ENCODE results near the gene PHIP.
"Not testable (repeated sequence)": the region's sequence is repeated elsewhere in the genome, so short reads cannot be mapped to it uniquely, and the experiment has no call there.

Gene PHIP

DNA sequence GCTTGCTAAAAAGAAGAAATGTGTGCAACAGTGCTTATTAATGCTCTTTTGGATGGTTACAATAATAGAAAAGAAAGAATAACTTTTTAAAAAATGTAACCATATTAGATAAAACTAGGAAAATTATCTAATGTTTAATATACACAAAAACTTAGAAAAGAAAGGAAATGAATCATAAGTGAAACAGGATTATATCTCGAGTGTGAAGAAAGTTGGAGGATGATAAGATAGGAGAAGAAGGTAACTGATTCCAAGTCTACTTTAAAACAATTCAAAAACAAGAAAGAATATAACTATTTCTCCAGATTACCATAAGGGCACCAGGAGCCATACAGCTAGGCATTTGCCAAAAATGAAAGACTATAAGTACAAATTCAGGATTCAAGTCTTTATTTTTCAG lies 73.0 kb downstream of the PHIP start:
- no peak for DNase-seq

DNA sequence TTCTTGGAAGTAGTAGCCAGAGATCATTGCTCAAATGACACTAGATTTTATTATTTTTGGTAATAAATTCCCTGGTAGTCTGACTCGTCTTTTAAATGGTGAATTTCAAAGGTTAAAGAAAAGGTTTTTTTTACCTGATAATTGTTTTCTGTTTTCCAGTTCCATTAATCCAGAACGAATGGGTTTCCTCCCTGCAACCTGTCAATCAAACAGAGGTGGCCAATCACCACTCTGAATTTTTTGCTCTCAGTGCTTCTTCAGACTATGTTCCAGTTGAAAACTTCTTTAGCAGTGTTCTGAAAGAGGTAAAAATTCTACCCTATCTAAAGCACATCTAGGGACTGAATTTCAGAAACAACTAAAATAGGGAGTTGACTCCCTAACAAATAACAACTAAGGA lies 73.8 kb downstream of the PHIP start:
- DNase-seq = no peak

DNA sequence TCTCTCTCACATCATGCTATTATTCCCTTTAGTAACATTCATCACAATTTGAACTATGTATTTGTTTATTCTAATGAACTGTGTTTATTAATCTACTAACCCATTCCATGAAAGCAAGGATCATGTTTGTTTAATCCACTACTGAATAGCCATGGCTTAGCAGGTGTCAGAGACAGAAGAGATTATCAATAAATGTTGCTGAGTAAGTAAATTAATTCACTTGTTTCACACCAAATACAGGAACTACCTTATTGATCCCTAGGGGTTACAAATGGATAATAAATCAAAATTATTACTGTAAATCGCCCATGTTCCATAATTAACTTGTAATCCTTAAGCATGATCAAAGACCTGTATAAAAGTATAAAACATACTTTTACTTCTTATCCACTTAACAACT lies 76.6 kb downstream of the PHIP start:
- DNase-seq = no peak

DNA sequence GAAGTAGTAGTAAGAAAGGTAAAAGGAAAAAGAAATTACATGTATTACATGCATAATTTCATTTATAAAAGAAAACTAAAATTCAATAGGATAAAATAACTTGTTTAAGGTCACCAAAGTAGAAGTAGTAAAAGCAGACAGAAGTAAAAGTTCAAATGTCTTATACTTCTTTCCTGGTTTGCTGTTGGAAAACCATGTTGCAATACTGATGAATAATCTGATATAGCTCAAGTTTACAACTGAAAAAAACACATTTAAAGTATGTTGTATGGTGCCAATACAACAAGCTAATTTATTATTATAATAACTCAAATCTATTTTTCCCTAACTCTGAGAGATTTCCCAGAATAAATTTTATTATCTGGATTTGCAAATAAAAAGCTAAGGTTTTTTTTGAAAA lies 78.3 kb downstream of the PHIP start:
- DNase-seq = no peak

DNA sequence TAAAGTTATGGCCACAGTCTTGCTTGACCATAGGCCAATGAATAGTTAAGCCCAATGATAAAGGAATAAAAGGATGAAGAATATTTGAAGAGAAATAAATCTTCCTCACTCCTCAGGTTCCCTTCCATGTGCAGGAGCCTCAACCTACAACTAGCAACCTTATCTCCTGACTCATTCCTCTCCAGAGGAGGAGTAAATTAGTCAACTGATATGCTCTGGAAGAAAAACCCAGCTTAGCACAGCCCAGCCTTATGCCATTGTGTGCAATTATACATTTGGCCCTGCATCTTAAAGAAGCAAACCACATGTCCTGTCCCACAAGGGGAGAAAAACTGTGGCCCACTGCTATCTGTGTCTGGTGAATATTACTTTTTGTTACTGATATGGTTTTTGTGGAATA lies 82.1 kb downstream of the PHIP start:
- no peak for DNase-seq

DNA sequence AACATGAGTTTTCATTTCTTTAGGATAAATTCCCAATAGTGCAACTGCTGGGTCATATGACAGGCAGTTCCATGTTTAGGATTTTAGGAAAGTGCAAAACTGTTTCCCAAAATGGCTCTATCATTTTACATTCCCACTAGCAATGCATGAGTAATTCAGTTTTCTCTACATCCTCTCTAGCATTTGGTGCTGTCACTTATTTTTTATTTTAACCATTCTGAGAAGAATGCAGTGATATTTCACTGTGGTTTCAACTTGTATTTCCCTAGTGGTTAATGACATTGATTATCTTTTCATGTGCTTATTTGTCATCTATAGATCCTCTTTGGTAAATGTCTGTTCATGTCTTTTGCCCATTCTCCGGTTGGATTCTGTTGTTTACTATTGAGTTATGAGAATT lies 82.7 kb downstream of the PHIP start:
- DNase-seq = no peak

DNA sequence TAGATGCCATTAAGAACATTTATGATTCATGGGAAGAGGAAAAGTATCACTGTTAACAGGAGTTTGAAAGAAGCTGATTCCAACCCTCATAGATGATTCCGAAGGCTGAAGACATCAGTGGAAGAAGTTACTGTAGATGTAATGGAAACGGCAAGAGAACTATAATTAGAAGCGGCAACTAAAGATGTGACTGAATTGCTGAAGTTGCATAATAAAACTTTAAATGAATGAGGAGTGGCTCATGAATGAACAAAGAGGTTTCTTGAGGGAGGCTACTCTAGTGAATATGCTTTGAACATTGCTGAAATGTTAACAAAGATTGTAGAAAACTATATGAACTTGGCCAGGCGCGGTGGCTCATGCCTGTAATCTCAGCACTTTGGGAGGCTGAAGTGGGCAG lies 84.1 kb downstream of the PHIP start:
- DNase-seq = no peak

DNA sequence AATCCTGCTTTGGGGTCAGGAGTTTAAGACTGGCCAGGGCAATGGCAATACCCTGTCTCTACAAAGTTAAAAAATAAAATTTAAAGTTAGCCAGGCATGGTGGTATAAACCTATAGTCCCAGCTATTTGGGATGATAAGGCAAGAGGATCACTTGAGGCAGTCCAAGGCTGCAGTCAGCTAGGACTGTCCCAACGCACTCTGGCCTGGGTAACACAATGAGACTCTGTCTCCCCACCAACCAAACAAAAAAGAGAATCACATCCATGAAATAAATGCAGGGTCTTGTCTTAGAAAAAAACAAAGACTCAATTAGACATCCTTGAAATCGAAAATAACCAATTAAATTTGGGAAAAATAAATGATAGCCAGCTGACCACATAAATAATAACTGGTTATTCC lies 88.9 kb downstream of the PHIP start:
- no peak for DNase-seq

DNA sequence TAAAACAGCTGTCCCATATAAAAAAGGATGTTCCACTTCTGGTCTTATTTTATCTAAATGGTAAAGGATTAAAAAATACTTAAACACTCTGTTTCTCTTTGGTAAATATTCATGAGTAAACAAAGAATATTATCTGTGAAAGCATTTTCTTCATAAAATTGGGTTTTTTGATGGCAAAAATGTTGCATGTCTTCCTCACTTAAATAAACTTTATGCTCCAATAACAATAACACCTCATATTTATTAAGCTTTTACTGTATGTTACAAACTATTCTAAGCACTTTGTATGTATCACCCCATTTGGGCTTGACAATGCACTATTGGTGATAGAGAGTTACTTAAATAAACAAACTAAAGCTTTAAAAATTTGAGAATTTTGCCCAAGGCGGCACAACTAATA lies 91.9 kb downstream of the PHIP start:
- DNase-seq = no peak

DNA sequence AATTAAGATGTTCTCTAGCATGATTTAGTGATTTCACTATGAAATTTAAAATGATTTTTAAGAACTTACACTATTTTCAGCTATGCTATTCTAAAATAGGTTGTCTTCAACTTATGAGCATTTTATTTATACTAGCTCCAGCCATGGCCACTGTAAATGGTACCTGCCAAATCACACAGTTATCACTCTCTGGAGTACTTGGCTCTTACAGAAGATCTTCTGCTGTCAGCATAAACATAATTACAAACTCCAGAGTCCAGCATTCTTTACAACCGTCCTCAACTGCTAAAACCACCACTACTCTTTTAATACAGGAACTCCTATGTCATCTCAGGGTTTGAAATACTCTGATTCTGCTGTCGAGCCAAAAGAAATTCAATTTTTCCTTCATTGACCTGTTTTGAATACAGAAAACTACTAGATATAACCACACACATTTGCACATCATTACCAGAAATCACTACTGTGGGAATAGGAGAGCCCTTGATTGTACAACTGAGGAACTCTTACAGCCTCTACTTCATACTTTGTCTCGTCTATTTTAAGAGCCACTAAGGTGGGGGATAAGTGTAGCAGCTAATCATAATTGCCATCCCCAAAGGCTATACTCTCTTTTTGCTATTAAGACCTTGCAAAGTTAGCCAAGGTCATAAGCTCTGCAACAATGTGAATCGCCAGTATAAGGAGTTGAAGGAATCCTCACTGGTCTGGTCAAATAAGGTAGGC lies 93.7 kb downstream of the PHIP start:
- DNase-seq = no peak

DNA sequence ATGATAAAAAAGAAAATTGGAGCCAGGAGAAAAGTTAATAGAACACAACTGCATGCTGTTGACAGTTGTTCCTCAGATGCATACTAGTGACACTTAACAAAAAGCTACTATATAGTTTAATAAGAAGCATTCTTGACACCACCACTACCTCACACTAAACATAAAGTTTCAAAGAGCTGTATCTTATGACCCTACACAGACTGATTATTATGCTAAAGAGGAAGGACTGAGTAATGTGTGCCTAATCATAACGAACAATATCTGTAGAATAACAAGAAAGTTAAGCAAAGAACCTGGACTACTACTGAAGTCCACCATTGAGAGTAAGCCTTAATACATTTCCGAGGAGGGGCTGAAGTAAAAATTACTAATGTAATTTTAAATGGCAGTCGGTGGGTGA lies 110.9 kb downstream of the PHIP start:
- no peak for DNase-seq

DNA sequence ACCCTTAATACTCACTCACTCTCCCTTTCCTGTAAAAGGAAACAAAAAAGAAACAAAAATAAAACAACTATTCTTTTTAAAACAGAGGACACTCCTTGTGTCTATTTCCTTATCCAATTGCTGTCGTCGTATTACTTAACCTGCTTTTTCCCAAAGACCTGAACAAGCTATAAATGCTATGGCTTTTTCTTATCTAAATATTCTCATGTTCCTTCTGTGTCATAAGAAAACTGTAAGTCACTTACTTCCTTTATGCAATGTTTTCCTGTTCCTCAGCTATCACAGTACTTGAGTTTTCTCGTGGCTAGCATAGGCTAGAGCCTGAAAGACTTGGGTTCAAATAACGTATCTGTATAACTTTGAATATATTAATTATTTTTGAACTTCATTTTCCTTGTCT lies 111.5 kb downstream of the PHIP start:
- no peak for DNase-seq

DNA sequence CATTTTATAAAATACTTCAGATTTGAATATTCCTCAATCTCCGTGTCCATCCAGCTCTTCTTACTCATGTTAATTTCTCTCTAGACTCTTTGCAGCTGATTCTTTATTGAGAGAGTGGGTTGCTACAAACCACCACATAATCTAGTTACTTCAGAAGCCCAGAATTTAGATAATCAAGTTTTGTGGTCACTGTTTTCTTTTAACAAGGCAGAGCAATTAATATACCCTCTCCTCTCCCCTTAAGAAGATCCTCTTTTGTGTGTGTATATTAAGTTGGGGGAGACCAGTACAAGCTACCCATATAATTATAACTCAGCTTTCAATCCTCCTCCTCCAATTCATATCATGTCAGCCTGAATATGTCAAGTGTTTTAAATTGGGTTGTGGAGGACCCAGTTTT lies 115.6 kb downstream of the PHIP start:
- no peak for DNase-seq

DNA sequence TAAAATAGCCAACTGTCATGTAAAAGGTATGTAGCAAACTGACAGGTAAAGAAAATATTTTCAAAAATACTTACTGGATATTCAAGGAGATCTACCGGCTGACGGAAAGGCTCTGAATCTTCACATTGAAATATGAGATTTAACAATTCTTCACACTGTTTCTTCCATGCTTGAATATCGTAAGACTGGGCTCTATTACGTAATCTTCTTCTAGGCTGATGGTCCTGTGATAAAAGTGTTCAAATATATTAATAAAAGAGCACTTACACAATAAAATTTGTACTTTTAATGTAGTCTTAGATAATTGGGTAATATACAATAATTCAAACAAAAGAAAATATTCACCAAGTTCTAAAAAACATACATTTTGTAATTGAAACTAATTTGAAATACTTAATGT lies 123.3 kb downstream of the PHIP start:
- DNase-seq = no peak

DNA sequence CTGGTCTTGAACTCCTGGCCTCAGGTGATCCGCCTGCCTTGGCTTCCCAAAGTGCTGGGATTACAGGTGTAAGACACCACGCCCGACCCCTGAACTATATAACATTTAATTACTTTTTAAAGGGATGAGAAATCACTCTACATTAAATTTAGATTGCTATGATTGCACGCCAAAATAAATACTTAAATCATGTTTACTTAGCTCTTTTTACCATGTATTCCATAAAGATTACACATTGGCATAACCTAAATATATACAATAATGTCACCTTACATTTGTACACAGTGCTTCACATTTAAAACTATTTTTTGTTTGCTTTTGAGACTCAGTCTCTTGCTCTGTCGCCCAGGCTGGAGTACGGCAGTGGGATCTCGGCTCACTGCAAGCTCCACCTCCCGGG lies 124.3 kb downstream of the PHIP start:
- no peak for DNase-seq

DNA sequence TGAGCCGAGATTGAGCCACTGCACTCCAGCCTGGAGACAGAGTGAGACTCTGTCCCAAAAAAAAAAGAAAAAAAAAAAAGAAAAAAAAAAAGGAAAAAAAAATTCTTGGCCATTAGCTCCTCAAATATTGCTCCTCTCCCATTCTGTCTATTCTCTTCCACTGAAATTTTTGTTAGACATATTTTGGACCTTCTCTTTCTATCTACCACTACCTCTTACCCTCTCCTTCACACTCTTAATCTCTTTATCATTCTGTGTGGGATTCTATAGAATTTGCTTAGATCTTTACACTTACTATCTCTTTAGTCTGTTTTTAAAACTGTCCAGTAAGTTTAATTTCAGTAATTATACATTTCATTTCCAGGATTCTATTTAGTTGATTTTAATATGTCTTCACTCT lies 125.7 kb downstream of the PHIP start:
- no peak for DNase-seq

DNA sequence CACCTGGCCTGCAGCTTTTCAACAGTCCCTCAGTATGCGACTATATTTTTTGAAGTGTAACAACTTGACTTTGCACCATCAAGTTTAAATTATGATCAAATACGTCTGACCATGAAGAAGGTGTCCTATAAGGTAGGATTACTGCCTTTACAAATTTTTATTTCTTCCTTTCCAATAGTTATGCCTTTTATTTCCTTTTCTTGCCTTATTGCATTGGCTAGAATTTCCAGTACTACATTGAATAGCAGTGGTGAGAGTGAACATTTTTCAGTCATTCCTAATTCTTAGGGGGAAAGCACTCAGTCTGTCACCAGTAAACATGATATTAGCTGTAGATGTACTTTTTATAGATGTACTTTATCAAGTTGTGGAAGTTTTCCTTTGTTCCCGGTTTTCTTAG lies 129.3 kb downstream of the PHIP start:
- DNase-seq = no peak

DNA sequence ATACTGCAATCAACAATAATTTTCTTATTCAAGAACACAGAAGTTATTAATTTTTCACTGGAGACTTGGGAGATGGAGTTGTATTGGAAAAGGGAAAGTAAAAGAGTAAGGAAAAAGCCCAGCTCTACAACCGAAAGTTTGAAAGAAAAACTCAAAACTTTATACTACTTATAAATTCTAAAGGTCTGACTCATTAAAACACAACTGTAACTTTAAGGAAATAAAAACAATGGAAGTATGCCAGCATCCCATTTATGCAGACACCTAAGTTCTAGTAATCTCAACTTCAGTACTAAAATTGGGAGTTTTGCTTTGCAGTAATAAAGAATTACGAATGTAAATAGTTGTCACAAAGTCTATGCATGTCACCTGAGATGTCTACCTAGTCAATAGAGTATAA lies 130.1 kb downstream of the PHIP start:
- DNase-seq = no peak

DNA sequence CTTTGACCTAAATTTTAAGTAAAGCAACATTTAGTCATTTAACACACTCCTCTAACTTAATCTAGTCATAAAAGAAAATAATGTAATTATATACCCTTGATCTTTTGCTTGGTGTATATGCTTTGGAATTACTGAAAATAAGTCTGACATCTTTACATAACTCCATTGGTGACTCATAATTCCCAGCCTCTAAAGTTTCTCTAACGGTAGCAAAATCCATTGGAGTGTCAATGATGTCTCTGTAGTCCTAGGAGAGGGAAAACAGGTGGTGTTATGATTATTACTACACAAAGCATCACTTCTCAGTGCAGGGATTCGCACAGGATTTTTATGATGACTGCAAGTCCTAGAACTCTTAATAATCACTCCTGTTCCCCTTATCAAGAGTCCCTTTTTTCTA lies 130.5 kb downstream of the PHIP start:
- DNase-seq = no peak

DNA sequence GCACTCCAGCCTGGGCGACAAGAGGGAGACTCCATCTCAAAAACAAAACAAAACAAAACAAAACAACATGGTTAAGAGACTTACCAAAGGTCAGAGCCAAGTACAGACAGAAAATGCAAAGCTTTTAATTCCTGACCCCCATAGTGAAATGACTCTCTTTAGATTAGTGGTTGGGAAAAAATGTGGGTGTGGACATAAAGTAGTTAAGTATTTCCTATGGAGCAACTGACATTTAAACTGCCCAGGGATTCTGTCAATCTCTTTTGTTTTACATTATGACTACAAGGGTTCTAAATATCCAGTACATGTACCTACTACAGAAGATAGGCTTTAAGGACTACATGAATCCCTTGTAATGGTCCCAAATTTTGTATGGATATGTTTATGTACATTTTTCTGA lies 135.6 kb downstream of the PHIP start:
- no peak for DNase-seq

DNA sequence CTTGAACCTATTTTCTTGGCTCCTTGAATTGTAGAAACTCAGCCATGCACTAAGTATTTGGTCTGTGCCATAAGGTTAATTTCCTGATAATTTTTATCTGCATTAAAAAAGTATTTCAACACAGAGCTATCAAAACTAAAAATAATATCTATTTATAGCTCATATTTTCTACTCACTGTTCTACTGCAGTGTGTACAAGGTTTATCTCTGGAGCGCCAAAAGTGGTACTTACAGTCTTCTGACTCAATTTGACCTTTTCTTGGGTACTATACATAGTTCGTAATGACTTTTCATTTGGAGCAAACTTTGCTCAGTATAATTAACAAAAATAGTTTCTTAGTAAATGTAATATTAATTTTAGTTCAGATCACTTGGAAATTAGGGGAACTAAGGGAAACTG lies 141.5 kb downstream of the PHIP start:
- DNase-seq = no peak

DNA sequence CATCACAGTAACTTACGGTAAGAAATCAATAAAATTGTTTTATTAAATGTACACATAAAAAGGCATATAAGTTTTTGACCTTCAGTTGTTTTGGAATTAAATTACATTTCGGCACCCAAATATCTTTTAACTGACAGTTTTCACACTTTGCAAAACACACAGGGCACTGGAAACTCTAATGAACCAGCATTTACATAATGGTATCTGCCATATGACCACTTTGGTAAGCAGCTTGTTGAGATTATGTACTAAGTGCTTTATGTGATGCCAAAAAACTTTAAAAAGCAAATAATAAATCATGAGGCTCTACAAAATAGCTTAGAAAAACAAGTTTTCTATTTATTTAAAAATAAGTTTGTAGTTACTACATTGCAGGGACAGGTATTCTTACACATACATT lies 142.5 kb downstream of the PHIP start:
- DNase-seq = no peak

DNA sequence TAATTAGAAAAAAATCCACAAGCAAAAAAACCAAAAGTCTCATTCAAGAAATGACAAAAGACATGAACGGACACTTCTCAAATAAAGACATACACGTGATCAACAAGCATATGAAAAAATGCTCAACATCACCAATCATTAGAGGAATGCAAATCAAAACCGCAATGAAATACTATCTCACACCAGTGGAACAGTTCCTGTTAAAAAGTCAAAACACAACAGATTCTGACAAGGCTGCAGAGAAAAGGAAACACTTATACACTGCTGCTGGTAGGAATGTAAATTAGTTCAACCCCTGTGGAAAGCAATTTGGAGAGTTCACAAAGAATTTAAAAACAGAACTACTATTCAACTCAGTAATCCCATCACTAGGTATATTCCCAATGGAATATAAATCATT lies 152.7 kb downstream of the PHIP start:
- DNase-seq = no peak

DNA sequence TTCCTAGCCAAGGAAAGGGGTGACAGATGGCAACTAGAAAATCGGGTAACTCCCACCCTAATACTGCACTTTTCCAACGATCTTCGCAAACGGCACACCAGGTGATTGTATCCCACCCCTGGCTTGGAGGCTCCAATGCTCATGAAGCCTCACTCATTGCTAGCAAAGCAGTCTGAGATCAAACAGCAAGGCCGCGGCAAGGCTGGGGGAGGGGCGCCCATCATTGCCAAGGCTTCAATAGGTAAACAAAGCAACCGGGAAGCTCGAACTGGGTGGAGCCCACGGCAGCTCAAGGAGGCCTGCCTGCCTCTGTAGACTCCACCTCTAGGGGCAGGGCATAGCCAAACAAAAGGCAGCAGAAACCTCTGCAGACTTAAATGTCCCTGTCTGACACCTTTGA lies 156.9 kb downstream of the PHIP start:
- DNase-seq = not testable (repeated sequence)

DNA sequence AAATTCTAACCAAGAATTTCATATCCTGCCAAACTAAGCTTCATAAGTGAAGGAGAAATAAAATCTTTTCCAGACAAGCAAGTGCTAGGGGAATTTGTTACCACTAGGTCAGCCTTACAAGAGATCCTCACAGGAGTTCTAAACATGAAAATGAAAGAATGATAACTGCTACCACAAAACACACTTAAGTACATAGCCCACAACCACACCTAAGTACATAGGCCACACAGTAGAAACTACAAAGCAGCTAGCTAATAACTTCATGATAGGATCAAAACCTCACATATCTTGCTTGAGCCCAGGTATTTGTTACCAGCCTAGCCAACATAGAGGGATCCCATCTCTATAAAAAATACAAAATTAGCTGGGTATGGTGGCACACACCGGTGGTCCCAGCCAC lies 160.3 kb downstream of the PHIP start:
- DNase-seq = no peak

DNA sequence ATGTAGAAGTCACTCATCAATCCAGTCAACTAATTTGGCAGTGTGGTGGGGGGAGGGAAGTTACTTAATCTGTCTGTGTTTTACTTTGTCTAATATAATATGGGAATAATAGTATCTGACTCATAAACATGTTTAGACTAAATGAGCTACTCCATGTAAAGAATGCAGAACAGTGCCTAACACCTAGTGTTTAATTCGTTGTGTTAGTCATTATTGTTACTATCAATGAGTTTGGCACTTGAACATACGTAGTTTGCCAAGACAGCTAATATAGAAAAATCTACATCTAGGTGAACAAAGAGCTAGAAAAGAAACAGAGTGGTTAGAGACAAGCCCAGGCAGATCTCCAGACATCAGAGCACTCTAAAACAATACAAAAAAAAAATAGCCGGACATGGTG lies 161.6 kb downstream of the PHIP start:
- DNase-seq = no peak

All from inflammatory macrophage treated with lipopolysaccharide for 1 hour (primary cell).